ENCODE data around the gene SH3BP4. TPM values are rescaled to one million over a fixed set of nuclear protein-coding genes. Genes with fewer than 3 reads are reported as not detected.

Gene SH3BP4
- total RNA-seq, 1 donor from 2014 or later: 67.6 TPM

GRCh38 chr2:235045336-235045972, 93.6 kb downstream of the SH3BP4 start:
- DNase-seq (ENCODE audit: low read depth): no peak
- TF ChIP-seq CTCF (conservative IDR thresholded peaks at IDR 0.05; ENCODE audit: low read depth, low read length): no peak

GRCh38 chr2:235045973-235046343, 94.1 kb downstream of the SH3BP4 start:
- no peak for DNase-seq (ENCODE audit: low read depth)
- H3K4me3 ChIP-seq (ENCODE audit: low read depth, low read length): no peak overlapping the region
- TF ChIP-seq CTCF (conservative IDR thresholded peaks at IDR 0.05; ENCODE audit: low read depth, low read length): no peak

More at GRCh38 chr2:235045336-235045972, 93.6 kb downstream of the SH3BP4 start:
- no peak overlapping the region for H3K4me3 ChIP-seq (ENCODE audit: low read depth, low read length)

- no peak for DNase-seq (ENCODE audit: low read depth)
- no peak overlapping the region for H3K4me3 ChIP-seq (ENCODE audit: low read depth, low read length)
- TF ChIP-seq CTCF (conservative IDR thresholded peaks at IDR 0.05; ENCODE audit: low read depth, low read length): no peak
Measured at GRCh38 chr2:235046589-235046988, 94.8 kb downstream of the SH3BP4 start.

GRCh38 chr2:235047171-235048160, 95.6 kb downstream of the SH3BP4 start:
- TF ChIP-seq CTCF (conservative IDR thresholded peaks at IDR 0.05; ENCODE audit: low read depth, low read length): no peak
- H3K4me3 ChIP-seq (ENCODE audit: low read depth, low read length): no peak overlapping the region
- no peak for DNase-seq (ENCODE audit: low read depth)

GRCh38 chr2:235048549-235048948, 96.7 kb downstream of the SH3BP4 start:
- DNase-seq (ENCODE audit: low read depth): no peak
- no peak for TF ChIP-seq CTCF (conservative IDR thresholded peaks at IDR 0.05; ENCODE audit: low read depth, low read length)
- H3K4me3 ChIP-seq (ENCODE audit: low read depth, low read length): no peak overlapping the region

GRCh38 chr2:235049069-235049468, 97.3 kb downstream of the SH3BP4 start:
- DNase-seq (ENCODE audit: low read depth): no peak
- TF ChIP-seq CTCF (conservative IDR thresholded peaks at IDR 0.05; ENCODE audit: low read depth, low read length): no peak
- no peak overlapping the region for H3K4me3 ChIP-seq (ENCODE audit: low read depth, low read length)

All from epithelial cell of proximal tubule (primary cell).